Activated CD4-positive, CD25-positive, alpha-beta regulatory T cell treated with anti-CD3 and anti-CD28 coated beads, Interleukin-2, amount 50 U/mL, for 16 hours (primary cell): ENCODE results near the gene PTPRT.

Source experiments
- DNase-seq: peaks from one replicate; pipeline ENCODE4 v3.0.0-alpha.2; 2020; ENCODE audit warnings: low read depth, low spot score

PTPRT gene

DNA sequence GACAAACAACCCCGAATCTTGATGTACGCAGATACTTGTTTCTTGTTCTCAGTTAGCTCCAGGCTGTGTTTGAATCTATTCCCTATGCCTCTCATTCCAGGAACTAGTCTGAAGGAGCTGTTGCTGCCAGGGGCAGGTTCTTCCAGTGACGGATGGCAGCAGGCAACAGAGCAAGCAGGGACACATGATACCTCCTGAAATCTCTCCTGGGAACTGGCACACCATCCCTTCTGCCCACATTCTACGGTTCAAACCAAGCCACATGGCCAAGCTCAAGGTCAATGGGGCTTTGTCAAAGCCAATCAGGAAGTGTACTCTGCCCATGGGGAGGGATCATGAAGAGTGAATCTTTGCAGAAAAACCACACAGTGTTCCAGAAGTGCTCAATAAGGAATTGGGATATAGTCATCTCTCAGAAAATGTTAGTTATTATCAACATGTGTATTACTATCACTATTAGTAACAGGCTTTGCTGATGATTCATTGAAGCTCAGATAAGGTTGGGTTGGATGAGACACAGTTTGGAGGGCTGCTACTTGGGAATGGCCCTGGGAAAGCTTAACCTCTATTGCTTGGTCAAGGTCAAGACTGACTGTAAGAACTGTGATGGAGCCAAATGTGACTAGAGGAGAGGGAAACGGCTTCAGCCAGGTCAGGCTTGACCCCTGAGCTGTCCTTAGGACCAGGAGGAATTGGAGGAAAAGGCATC, 454.9 kb downstream of the PTPRT start:
- DNase-seq: no peak

DNA sequence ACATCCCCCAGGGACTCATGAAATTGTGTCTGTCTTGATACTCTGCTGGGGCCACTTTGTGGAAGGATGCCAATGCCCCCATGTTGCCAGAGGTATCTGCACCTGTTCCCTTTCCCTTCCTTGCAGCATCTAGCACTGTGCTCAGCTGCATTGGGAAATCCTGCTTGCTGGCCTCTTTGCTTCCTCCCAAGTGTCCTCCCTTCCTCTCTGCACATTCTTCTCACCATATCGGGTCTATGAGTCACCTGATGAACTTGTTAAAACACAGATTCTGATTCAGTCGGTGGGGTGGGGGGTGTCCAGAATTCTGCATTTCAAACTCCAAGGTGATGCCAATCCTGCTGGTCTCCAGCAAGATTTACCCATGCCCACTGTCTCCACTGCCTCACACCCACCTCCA, 467.8 kb downstream of the PTPRT start:
- no peak for DNase-seq

DNA sequence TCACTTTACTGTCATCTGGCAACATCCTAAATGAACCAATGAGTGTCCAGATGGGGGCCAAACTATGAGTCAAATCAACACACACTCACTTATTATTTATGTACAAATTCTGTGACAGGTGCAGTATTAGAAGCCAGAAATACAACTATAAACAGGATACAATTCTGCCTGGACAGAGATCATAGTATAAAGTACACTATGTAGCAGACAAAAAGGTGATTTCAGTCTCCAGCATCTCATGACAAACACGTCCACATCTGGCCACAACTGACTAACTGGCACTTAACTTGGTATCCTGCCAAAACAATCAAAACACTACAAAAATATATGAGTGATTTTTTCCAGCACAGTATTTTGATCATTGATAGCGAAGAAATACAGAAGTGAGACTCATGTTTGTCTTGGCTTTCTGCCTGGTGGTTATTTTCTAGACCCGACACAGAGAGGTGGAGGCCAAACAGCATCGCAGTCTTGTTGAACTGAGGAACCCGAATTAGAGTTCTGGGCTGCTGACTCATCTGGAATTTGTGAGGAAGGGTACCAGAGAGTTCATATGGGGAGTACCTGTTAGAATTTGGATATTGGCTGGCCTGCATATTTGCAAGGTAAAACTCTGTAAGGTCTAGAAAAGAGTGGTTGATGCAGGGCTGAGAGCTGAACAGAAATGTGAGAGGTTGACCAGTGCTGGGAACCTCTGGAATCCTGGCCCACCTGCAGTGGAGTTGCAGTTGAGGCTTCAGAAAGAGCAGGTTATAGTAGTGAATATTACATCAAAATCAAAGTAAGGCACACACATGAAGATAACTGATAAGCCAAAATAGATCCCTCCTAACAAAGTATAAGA, 475.2 kb downstream of the PTPRT start:
- no peak for DNase-seq

DNA sequence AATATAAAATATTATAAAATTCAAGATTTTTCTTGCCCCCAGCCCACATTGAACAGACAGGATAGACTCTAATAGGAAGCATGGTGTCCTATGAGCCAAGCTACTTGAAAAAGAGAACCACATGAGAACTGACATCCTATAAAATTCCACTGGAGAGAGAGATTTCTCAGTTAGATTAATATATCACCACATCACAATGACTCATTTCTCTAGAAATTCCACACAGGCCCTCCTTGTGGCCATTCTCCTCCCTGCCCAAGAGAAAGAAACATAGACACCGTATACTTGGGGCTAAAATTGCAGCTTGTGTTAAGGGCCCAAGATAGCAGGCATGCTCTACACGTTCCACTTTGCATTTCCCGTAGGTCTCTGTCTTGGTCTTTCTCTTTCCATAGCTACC, 481.4 kb downstream of the PTPRT start:
- no peak for DNase-seq

DNA sequence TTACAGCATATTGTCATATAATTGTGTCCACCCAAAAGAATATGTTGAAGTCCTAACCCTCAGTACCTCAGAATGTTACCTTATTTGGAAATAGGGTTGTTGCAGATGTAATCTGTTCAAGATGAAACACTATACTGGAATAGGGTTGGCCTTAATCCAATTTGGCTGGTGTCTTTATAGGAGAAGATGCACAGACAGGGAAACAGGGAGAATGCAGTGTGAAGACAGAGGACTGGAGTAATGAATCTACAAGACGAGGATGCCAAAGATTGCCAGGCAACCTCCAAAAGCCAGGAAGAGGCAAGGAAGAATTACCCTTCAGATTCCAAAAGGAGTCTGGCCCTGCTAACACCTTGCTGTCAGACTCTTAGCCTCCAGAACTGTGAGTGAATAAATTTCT, 482.9 kb downstream of the PTPRT start:
- DNase-seq: no peak

DNA sequence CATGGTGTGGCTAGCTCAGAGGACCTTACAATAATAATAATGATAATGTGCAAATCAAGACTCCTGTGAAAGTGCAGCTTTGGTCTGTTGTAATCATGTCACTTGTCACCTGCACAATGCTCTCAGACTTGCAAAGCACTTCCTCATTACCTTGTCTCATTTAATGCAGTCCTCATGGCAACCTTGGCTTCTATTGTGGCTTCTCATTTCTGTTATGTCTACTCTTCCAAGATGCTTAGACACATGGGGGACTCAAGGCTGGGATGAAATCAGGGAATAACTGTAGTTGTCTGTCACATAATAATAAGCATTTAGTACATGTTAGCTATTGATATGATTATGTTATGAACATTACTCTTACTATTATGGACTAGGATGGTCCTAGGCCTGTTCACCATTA, 484.2 kb downstream of the PTPRT start:
- DNase-seq: no peak

DNA sequence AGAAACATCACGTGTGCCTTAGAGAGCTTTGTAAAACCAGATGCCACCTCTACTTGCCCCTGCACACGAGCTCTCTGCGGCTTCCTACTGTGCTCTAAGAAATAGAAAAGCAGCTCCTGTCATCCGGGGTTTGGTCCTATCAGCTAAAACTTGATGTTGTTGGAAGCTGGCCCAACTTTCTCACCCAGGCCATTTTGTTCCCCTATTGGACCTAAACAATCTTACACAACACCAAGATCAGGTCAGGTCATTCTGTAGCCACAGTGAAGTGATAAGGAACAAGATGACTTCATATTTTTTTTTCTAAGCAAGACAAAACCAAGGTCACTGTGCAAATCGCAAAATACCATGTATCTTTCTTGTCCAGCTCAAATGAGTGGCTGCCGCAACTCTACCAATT, 486.0 kb downstream of the PTPRT start:
- no peak for DNase-seq

DNA sequence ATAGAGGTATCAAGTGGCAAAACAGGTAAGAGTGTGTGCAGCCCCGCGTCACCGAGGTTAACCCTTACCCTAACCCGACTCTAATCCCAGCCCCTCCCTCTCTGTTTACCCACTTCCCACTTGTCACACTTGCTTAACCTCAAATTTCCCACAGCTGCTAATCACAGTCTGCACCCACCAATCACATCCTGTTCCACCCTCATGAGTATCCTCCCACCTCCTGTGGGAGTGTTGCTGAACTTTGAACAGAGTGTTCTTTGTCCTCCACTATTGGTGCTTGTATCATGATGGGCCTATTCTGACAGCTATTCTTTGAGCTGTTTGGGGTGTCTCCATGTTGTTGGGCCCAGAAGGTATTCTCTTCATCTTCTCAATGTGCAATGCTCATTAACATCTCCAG, 487.8 kb downstream of the PTPRT start:
- DNase-seq: no peak

DNA sequence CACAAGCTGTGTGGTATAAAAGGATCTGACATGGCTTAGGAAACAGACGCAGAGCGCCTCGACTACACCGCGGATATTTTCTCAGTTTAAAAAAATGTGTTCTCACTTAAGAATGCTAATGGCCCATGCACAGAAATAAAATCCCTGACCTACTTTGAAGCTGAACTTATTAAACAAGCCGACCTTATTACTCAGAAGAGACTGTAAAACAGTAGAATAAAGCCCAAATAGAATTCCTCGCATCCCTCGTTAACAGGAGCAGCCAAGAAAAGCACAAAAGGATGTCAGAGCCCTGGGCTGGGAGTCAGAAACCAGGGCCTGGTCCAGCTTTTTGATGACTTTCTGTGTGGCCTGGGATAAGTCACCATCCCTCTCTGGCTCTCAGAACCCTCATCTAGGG, 489.3 kb downstream of the PTPRT start:
- DNase-seq: no peak

DNA sequence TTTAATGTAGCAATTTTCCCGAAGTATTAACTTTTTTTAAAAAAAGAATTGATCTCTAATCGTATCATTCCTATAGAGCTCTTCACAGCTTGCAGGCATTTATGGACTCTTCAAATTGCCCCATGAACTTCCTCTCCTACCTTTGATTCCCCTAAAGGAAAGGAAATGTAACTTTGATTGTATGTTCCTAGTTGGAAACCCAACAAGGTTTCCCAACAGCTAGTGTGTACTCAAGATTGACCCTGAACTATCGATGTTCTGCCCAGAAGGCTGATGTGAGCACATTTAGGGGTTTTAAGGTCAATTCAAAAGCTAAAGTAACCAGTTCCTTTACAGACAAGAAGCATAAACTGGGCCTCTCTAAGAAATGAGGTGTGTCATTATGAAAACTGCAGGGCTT, 491.7 kb downstream of the PTPRT start:
- no peak for DNase-seq

DNA sequence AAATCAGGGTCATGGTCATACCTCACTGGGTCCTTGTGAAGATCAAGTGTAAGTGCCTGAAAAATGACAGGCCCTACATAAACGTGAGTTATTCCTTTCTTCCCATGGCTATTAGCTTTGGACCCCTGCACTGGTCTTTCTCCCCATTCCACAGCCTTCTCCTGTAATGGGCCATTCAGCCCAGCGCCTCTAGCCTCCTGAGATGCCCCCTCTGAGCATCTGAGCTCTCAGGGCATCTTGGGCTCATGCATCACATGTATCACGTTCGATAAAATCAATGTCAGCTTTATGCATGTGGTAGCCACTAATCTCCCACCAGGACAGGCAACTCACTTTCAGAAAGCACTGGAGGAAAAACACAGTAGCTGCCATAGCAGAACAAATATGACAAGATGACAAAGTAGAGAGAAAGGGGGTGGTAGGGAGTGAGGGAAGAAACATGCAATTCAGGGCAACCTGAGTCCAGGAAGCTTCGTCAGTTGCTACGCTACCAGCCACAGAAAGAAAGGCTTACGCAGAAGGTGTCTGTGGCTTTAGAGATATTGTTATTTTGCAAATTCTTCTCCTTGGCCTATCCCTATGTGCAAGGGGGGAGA, 498.8 kb downstream of the PTPRT start:
- no peak for DNase-seq

DNA sequence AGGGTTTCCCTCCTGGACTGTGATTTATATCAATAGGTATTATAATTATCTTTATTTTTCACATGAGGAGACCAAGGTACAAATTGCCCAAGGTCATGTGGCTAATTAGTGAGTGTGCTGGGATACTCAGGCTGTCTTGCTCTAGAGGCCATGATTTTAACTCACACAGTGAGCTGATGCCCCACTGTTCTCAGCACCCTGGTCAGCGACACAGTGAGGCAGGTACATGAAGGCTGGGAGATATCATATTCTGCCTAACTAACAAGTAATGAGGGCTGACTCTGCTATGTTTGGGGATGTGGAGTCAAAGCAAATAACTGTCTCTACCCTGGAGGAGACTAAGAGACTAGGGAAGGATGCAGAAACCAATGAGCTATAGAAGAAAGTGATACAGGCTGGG, 501.1 kb downstream of the PTPRT start:
- no peak for DNase-seq

DNA sequence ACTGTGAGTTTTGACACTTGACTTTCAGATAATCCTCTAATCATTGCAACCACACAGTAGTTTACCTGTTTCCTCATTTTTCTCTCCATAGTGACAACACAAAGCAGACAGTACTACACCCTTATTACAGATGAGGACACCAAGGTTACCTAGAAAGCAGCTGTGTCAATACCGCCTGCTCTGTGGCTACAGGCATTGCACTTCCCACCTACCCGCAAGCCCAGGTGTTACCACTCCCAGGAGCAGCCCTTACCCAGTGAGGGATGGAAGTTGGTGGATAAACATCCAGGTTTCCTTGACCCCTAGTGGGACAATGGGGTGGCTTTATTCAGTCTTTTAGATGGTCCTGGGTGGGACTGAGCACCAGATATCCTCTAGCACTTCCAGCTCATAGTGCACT, 503.6 kb downstream of the PTPRT start:
- no peak for DNase-seq

DNA sequence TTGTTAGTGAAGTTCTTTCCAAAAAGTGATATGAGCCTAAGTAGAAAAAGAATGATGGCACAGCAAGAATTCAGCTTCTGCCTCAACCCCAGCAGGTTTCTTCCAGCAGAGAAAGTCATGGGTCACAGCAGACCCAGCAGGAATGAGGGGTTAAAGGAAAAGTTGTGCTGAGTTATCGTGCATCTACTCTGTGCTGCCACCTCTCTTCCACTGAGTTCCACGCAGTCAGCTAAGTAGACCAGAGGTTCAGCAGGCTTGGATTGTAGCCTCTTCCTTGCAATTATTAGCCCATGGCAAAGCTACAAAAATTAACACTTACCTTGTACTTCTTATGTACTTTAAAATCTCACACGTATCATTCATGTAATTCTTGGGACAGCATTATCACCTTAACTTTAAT, 510.8 kb downstream of the PTPRT start:
- DNase-seq: no peak

DNA sequence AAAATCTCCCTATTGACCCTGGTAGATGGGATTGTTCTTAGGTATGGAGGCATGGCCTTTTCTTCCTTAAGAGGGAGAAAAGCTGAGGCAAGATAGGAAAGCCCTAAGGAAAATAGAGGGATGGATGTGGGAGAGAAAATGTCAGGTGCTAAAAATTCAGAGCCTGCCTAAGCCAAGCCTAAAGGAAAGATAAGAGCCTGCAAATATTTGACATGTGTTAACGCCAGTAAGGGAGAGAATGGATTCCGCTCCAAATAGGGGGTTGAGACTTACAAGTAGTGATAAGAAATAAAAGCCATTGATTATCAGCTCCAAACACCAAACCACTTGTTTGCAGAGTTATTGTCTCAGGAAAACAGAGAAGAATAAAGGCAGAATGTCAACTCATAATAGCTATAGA, 533.6 kb downstream of the PTPRT start:
- no peak for DNase-seq

DNA sequence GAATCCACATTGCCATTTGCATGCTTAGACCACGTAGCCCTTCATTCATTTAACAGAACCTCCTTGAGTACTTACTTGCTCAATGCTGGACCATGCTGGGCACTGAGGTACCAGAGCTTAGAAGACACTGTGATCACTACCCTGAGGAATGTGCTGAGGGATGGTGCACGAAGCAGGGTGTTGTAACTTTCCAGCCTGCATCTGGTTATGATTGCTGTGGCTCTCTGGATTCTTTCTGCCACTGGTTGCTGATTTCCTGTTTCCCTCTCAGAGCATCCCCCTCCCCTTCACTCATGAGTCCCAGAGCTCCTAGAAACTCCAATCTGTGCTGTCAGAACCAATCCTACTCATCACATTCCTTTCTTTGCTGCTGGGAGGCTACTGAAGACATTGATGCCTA, 537.4 kb downstream of the PTPRT start:
- no peak for DNase-seq

DNA sequence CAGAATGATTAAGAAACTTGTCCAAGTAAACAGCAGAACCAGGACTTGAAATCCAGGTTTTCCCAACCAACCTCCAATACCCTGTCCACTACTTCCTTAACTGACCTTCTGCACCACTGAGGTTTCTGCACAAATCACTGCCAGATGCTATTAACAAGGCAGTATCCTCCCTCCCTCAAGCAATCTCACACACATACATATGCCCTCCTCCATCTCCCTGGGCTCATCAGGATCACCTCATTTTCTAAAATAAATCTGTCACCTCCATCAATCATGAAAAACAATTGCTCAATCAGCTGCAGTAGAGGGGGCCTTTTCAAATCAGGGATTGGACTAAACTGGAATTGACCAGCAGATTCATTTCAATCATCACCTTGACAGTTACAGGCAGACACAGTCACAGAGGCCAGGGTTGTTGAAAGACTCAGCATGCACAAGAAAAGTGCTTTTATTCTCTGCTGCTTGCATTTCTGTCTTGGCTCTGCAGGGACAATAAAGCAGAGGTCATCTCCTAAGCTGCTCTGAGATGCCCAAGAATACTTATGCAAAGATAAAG, 539.4 kb downstream of the PTPRT start:
- DNase-seq: no peak

DNA sequence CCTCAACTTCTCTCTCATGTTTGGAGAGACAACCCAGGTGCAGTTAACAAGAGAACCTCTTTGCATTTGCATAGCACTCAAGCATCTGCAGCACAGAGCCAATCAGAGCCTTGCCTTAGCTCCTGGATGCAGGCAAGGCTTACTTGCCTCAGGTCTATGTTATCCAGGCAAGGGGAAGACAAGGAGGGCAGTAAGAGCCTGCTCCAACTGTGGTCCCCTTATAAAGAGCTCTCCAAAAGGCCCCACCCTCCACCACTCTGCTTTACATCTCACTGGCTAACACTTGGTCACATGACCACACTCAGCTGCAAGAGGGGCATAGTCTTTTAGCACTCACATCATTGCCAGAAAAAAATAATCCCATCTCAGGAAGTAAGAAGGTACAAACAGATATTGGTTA, 540.0 kb downstream of the PTPRT start:
- DNase-seq: no peak

DNA sequence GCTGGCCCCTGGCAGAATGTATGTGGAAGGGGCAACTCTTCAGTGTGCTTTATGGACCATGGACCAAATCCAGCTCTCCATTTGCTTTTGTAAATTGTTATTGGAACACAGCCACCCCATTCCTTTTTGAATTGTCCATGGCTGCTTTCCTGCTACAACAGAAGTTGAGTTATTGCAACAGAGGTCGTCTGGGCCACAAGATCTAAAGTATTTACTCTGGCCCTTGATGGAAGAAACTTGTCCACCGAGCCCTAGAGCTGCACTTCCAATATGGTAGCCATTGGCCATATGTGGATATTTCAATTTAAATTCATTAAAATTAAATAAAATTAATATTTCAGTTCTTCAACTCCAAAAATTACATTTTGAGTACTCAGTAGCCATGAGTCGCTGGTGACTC, 543.5 kb downstream of the PTPRT start:
- no peak for DNase-seq

DNA sequence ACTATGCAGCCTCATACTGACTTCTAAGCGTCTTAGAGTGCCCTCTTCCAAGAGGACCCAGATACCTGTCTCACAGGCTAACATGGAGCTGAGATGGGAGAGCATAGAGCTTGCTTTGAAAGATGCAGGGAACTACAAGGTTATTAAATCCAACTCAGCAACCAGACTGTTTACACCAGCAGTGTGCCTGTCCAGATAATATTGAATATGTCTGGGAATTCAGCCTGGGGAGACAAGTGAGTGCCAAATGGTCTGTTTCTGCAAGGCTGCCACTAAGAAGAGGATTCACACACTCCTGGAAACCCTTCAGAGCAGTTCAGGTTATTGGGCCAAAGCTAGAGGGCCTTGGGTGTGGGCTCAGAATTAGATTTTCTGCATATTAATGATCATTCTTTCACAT, 547.8 kb downstream of the PTPRT start:
- no peak for DNase-seq

DNA sequence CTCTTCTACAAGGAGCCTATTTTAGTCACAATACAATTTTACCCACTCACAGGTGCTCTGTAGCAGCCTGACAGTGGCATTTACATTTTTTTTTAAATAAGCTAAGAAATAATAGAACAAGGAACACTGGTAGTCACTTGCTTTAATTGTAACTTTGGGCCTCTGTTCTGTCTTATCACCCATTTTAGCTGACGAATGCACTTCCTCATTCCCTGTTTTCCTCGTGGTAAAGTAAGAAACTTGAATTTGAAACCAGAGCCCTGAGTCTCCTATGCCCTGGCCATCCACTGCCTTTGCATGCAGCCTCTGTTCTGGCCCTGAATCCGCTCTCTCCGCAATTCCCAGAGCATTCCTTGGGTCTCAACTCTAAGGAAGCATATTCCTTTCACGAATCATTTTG, 550.6 kb downstream of the PTPRT start:
- DNase-seq: no peak

DNA sequence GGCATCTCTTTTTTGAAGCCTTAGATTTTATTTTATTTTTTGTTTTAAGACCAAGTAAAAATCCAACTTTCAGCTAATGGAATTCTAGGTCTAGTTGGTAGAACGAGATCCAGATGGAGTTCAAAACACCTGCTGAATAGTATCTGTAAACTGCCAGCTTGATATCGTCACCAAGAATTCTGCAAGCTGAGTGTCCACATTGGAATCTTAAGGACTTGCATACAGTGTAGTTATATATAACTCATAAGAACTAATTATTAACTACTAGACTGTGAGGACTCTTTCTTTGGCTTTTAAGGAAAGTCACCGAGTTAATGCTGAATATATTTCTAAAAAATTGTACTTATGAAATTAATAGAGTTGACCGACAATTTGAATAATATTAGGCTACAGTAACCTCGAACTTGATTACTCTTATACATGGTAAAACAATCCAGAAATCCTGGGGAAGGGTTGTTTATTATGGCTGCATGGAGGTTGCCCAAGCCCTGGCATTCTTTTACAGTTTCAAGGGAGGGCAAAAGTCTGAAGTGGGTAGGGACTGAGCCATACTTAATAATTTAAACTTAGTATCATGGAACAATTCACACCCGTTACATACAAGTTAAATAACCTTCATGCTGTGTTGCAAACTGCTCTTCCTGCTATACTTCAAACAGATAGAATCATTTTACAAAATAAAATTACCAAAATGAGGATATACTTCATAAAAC, 553.9 kb downstream of the PTPRT start:
- no peak for DNase-seq
